HepG2 (cell line): ENCODE measurements around the gene FAM131A. TPM values are rescaled to one million over a fixed set of nuclear protein-coding genes. Genes with fewer than 3 reads are reported as not detected.

Experiments used
- BHLHE40 ChIP-seq: IDR thresholded peaks from 2 replicates; pipeline ENCODE4 v1.6.1; 2011; ENCODE audit warnings: low read length, improper control_type of control experiment
- BRCA1 ChIP-seq: sonication (generic); formaldehyde crosslinking; IDR thresholded peaks from 2 replicates; pipeline ENCODE4 v1.4.0; 2020; ENCODE audit warnings: missing genetic modification reagents
- DNMT3B ChIP-seq: conservative IDR thresholded peaks from 2 replicates; pipeline ENCODE4 v1.6.1; 2016; ENCODE audit warnings: missing biosample characterization, control low read depth
- HMGA1 ChIP-seq: sonication (generic); formaldehyde crosslinking; conservative IDR thresholded peaks from 2 replicates; pipeline ENCODE4 v1.4.0; 2020; ENCODE audit warnings: missing genetic modification reagents
- KDM5A ChIP-seq: fragments of 200-600 bp; sonication (generic); IDR thresholded peaks from 2 replicates; pipeline ENCODE4 v1.7.0; 2018; ENCODE audit warnings: antibody characterized with exemption, mild to moderate bottlenecking, low read length, borderline replicate concordance
- MAFG ChIP-seq: sonication (generic); formaldehyde crosslinking; IDR thresholded peaks from 2 replicates; pipeline ENCODE4 v1.5.1; 2020; ENCODE audit warnings: mild to moderate bottlenecking, missing genetic modification reagents
- MATR3 ChIP-seq: sonication (generic); formaldehyde crosslinking; IDR thresholded peaks from 2 replicates; pipeline ENCODE4 v1.4.0; 2020; ENCODE audit warnings: missing genetic modification reagents
- RNF2 ChIP-seq: fragments of 450-650 bp; conservative IDR thresholded peaks from 2 replicates; pipeline ENCODE4 v1.6.1; 2016; ENCODE audit warnings: low read depth
- ZNF124 ChIP-seq: sonication (generic); formaldehyde crosslinking; IDR thresholded peaks from 2 replicates; pipeline ENCODE4 v1.4.0; 2020; ENCODE audit warnings: missing genetic modification reagents
- polyA plus RNA-seq, 8 experiments: library from polyadenylated mRNA; depleted of rRNA in 3 of 8; stranded (reverse) in 7 of 8; unstranded in 1 of 8; fragments of >200 nt; fragmentation: Illumina TruSeq in 4 of 8; extraction: Trizol in 4 of 8; gene quantifications; 2 replicates each; pipeline versions ENCODE4 v1.2.1 to v1.2.3, GENCODE V29; 2011 to 2016; ENCODE audit warnings: low read depth in 4 of 8, missing spikeins in 1 of 8, mixed read lengths in 1 of 8; ENCODE audit not compliant: insufficient read depth in 1 of 8
- total RNA-seq, 5 experiments: library from RNA; depleted of rRNA; stranded (reverse); fragments of >200 nt; fragmentation: Illumina TruSeq; extraction: Trizol; gene quantifications; 2 replicates each; pipeline ENCODE4 v1.2.3, GENCODE V29; 2016; ENCODE audit warnings: low read depth in 1 of 5
- TF ChIP-seq, protein P1 (sequence below): sonication (generic); formaldehyde crosslinking; IDR thresholded peaks from 2 replicates; pipeline ENCODE4 v1.9.0; 2021; ENCODE audit warnings: missing genetic modification reagents, mild to moderate bottlenecking, borderline replicate concordance
- TF ChIP-seq, protein P2 (sequence below): sonication (generic); formaldehyde crosslinking; conservative IDR thresholded peaks from 2 replicates; pipeline ENCODE4 v1.4.0; 2020; ENCODE audit warnings: mild to moderate bottlenecking, missing genetic modification reagents, moderate library complexity
- TF ChIP-seq, protein P3 (sequence below): sonication (generic); formaldehyde crosslinking; IDR thresholded peaks from 2 replicates; pipeline ENCODE4 v1.9.0; 2022; ENCODE audit warnings: missing genetic modification reagents, mild to moderate bottlenecking, borderline replicate concordance
- TF ChIP-seq, protein P4 (sequence below), 2 experiments: IDR thresholded peaks; 2 replicates each; pipeline ENCODE4 v1.6.1; 2011 to 2012; ENCODE audit warnings: low read length in 2 of 2, borderline replicate concordance in 1 of 2, low read depth in 1 of 2, mild to moderate bottlenecking in 1 of 2, moderate library complexity in 1 of 2
- TF ChIP-seq, protein P5 (sequence below): sonication (generic); formaldehyde crosslinking; IDR thresholded peaks from 2 replicates; pipeline ENCODE4 v1.4.0; 2020; ENCODE audit warnings: mild to moderate bottlenecking, missing genetic modification reagents
- TF ChIP-seq, protein P6 (sequence below): sonication (generic); formaldehyde crosslinking; IDR thresholded peaks from 2 replicates; pipeline ENCODE4 v1.8.1; 2023; ENCODE audit warnings: missing genetic modification reagents, inconsistent platforms, borderline replicate concordance

Gene FAM131A
- total and polyA plus RNA-seq, 2 of the 13 experiments (the other 11 are each of a cell fraction or from before 2014, with no cell fraction given): 9.2 to 9.3 TPM

DNA sequence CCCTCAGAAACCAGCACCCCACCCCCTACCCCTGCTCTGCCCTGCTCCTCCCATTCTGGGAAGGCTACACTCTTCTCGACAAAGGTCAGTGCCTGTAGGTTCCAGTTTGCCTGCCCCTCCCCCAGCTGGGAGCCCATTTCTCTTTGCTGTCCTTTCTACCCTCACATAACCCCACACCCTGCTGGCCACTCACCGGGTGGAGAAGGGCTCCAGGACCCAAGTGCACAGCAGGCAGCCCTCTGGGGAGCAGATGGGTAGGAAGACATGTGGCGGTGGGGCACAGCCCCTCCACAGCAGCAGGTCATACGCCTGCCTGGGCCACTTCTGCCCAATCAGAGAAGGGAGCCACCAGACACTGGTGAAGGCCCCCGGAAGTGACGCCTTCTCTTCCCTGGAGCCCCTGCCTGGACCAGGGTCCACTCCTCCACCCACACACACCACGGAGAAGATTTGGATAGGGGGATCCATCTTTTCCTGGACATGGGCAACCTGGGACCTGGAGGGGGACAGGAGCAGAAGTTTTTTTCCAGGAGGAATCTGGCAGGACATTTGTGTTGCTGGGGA lies 40.6 kb downstream of the FAM131A start, which contains the start of gene THPO (continued):
- 0 out of 2 replicates have a peak, but pooled peaks have one; percentile 22 for TF ChIP-seq RNF2
- no peak for TF ChIP-seq MAFG (CRISPR knock-in tag)
- TF ChIP-seq, protein P1, sequence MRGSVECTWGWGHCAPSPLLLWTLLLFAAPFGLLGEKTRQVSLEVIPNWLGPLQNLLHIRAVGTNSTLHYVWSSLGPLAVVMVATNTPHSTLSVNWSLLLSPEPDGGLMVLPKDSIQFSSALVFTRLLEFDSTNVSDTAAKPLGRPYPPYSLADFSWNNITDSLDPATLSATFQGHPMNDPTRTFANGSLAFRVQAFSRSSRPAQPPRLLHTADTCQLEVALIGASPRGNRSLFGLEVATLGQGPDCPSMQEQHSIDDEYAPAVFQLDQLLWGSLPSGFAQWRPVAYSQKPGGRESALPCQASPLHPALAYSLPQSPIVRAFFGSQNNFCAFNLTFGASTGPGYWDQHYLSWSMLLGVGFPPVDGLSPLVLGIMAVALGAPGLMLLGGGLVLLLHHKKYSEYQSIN (CRISPR knock-in tag): no peak
- TF ChIP-seq, protein P2, sequence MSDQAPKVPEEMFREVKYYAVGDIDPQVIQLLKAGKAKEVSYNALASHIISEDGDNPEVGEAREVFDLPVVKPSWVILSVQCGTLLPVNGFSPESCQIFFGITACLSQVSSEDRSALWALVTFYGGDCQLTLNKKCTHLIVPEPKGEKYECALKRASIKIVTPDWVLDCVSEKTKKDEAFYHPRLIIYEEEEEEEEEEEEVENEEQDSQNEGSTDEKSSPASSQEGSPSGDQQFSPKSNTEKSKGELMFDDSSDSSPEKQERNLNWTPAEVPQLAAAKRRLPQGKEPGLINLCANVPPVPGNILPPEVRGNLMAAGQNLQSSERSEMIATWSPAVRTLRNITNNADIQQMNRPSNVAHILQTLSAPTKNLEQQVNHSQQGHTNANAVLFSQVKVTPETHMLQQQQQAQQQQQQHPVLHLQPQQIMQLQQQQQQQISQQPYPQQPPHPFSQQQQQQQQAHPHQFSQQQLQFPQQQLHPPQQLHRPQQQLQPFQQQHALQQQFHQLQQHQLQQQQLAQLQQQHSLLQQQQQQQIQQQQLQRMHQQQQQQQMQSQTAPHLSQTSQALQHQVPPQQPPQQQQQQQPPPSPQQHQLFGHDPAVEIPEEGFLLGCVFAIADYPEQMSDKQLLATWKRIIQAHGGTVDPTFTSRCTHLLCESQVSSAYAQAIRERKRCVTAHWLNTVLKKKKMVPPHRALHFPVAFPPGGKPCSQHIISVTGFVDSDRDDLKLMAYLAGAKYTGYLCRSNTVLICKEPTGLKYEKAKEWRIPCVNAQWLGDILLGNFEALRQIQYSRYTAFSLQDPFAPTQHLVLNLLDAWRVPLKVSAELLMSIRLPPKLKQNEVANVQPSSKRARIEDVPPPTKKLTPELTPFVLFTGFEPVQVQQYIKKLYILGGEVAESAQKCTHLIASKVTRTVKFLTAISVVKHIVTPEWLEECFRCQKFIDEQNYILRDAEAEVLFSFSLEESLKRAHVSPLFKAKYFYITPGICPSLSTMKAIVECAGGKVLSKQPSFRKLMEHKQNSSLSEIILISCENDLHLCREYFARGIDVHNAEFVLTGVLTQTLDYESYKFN (CRISPR knock-in tag): peak; percentile 76
- TF ChIP-seq KDM5A: peak; percentile 51; the same call in 1 of the 2 replicates
- TF ChIP-seq MATR3 (CRISPR knock-in tag): no peak
- TF ChIP-seq BHLHE40: no peak
- TF ChIP-seq, protein P3, sequence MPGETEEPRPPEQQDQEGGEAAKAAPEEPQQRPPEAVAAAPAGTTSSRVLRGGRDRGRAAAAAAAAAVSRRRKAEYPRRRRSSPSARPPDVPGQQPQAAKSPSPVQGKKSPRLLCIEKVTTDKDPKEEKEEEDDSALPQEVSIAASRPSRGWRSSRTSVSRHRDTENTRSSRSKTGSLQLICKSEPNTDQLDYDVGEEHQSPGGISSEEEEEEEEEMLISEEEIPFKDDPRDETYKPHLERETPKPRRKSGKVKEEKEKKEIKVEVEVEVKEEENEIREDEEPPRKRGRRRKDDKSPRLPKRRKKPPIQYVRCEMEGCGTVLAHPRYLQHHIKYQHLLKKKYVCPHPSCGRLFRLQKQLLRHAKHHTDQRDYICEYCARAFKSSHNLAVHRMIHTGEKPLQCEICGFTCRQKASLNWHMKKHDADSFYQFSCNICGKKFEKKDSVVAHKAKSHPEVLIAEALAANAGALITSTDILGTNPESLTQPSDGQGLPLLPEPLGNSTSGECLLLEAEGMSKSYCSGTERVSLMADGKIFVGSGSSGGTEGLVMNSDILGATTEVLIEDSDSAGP: peak; percentile 76
- TF ChIP-seq, protein P4, sequence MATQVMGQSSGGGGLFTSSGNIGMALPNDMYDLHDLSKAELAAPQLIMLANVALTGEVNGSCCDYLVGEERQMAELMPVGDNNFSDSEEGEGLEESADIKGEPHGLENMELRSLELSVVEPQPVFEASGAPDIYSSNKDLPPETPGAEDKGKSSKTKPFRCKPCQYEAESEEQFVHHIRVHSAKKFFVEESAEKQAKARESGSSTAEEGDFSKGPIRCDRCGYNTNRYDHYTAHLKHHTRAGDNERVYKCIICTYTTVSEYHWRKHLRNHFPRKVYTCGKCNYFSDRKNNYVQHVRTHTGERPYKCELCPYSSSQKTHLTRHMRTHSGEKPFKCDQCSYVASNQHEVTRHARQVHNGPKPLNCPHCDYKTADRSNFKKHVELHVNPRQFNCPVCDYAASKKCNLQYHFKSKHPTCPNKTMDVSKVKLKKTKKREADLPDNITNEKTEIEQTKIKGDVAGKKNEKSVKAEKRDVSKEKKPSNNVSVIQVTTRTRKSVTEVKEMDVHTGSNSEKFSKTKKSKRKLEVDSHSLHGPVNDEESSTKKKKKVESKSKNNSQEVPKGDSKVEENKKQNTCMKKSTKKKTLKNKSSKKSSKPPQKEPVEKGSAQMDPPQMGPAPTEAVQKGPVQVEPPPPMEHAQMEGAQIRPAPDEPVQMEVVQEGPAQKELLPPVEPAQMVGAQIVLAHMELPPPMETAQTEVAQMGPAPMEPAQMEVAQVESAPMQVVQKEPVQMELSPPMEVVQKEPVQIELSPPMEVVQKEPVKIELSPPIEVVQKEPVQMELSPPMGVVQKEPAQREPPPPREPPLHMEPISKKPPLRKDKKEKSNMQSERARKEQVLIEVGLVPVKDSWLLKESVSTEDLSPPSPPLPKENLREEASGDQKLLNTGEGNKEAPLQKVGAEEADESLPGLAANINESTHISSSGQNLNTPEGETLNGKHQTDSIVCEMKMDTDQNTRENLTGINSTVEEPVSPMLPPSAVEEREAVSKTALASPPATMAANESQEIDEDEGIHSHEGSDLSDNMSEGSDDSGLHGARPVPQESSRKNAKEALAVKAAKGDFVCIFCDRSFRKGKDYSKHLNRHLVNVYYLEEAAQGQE (IDR thresholded peaks at IDR 0.05; ENCODE audit: borderline replicate concordance in 1 of 2, low read depth in 1 of 2, low read length in 2 of 2): 0 out of 4 replicates have a peak, but pooled peaks of 1 of the 2 experiments have one; percentile 28
- TF ChIP-seq HMGA1 (CRISPR knock-in tag): no peak
- TF ChIP-seq DNMT3B (CRISPR knock-in tag): no peak
- no peak for TF ChIP-seq ZNF124 (CRISPR knock-in tag)
- TF ChIP-seq, protein P5, sequence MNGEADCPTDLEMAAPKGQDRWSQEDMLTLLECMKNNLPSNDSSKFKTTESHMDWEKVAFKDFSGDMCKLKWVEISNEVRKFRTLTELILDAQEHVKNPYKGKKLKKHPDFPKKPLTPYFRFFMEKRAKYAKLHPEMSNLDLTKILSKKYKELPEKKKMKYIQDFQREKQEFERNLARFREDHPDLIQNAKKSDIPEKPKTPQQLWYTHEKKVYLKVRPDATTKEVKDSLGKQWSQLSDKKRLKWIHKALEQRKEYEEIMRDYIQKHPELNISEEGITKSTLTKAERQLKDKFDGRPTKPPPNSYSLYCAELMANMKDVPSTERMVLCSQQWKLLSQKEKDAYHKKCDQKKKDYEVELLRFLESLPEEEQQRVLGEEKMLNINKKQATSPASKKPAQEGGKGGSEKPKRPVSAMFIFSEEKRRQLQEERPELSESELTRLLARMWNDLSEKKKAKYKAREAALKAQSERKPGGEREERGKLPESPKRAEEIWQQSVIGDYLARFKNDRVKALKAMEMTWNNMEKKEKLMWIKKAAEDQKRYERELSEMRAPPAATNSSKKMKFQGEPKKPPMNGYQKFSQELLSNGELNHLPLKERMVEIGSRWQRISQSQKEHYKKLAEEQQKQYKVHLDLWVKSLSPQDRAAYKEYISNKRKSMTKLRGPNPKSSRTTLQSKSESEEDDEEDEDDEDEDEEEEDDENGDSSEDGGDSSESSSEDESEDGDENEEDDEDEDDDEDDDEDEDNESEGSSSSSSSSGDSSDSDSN: peak; percentile 76; the same call in 1 of the 2 replicates
- TF ChIP-seq, protein P6, sequence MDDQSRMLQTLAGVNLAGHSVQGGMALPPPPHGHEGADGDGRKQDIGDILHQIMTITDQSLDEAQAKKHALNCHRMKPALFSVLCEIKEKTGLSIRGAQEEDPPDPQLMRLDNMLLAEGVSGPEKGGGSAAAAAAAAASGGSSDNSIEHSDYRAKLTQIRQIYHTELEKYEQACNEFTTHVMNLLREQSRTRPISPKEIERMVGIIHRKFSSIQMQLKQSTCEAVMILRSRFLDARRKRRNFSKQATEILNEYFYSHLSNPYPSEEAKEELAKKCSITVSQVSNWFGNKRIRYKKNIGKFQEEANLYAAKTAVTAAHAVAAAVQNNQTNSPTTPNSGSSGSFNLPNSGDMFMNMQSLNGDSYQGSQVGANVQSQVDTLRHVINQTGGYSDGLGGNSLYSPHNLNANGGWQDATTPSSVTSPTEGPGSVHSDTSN (CRISPR knock-in tag): no peak
- no peak for TF ChIP-seq BRCA1 (CRISPR knock-in tag)
